HG03280 (cell line): ENCODE data around the gene HYAL1.
A peak's percentile ranks its signal among the peaks of the same experiment; 100 is the strongest.

Source experiments
- ATAC-seq: cut with Tn5 transposase; IDR thresholded peaks from one replicate; pipeline ENCODE4 v1.9.1; 2021; ENCODE audit warnings: mild to moderate bottlenecking, moderate library complexity; ENCODE audit not compliant: unreplicated experiment

HYAL1 gene

GRCh38 chr3:50303013-50303815, at the start of gene HYAL1:
Gene HYAL1, minus strand, starts transcription at chr3:50303574. Its CDS starts 618 bp downstream, at chr3:50302956.
- ATAC-seq, result no peak

- ATAC-seq, result no peak
Measured at GRCh38 chr3:50352781-50353180, 49.4 kb upstream of the HYAL1 start.

- ATAC-seq, result no peak
Measured at GRCh38 chr3:50351323-50351697, 47.9 kb upstream of the HYAL1 start.

GRCh38 chr3:50350527-50351322, 47.4 kb upstream of the HYAL1 start, which contains the start of the genes CYB561D2 and NPRL2:
Gene CYB561D2, plus strand, starts transcription at chr3:50350862. Its CDS starts 572 bp downstream, at chr3:50351434.
Gene NPRL2, minus strand, starts transcription at chr3:50350775. Its CDS starts 123 bp downstream, at chr3:50350652.
- ATAC-seq, result peak; percentile 85

GRCh38 chr3:50350213-50350526, 46.8 kb upstream of the HYAL1 start:
- no peak for ATAC-seq

- ATAC-seq, result no peak
Measured at GRCh38 chr3:50347187-50347813, 43.9 kb upstream of the HYAL1 start.

- ATAC-seq, result no peak
Measured at GRCh38 chr3:50345586-50346234, 42.3 kb upstream of the HYAL1 start, which contains the start of gene ZMYND10. Gene ZMYND10, minus strand, starts transcription at chr3:50345732. Its CDS starts 153 bp downstream, at chr3:50345579.

- ATAC-seq, result no peak
Measured at GRCh38 chr3:50345008-50345407, 41.6 kb upstream of the HYAL1 start.

- ATAC-seq, result no peak
Measured at GRCh38 chr3:50342813-50343633, 39.6 kb upstream of the HYAL1 start.

GRCh38 chr3:50341996-50342650, 38.7 kb upstream of the HYAL1 start:
- no peak for ATAC-seq

- ATAC-seq, result no peak
Measured at GRCh38 chr3:50341537-50341936, 38.2 kb upstream of the HYAL1 start.

GRCh38 chr3:50340448-50341329, 37.3 kb upstream of the HYAL1 start, which contains the start of gene RASSF1:
Gene RASSF1, minus strand, starts transcription at chr3:50340836. Its CDS starts 31 bp downstream, at chr3:50340805.
- no peak for ATAC-seq

GRCh38 chr3:50340147-50340447, 36.7 kb upstream of the HYAL1 start:
- no peak for ATAC-seq

- no peak for ATAC-seq
Measured at GRCh38 chr3:50339485-50340146, 36.2 kb upstream of the HYAL1 start.

- no peak for ATAC-seq
Measured at GRCh38 chr3:50338965-50339364, 35.6 kb upstream of the HYAL1 start.

- ATAC-seq, result peak; percentile 80
Measured at GRCh38 chr3:50337175-50337861, 33.9 kb upstream of the HYAL1 start.

GRCh38 chr3:50336452-50337174, 33.2 kb upstream of the HYAL1 start:
- ATAC-seq, result peak; percentile 34
